H4 (cell line): ENCODE measurements around the gene CNTNAP5. TPM values are rescaled to one million over a fixed set of nuclear protein-coding genes. Genes with fewer than 3 reads are reported as not detected.
"Not testable (repeated sequence)": the region's sequence is repeated elsewhere in the genome, so short reads cannot be mapped to it uniquely, and the experiment has no call there.

Experiments used
- DNase-seq: peaks from one replicate; pipeline ENCODE4 v3.0.0-alpha.2; 2015; ENCODE audit warnings: low spot score
- total RNA-seq: library from RNA; depleted of rRNA; stranded (reverse); fragments of >200 nt; shearing (Covaris generic); gene quantifications from 2 replicates; pipeline ENCODE4 v1.2.3, GENCODE V29; 2014

The CNTNAP5 gene
- total RNA-seq, 1 experiment from 2014 or later, result not detected

GRCh38 chr2:124320051-124320688, 295.1 kb downstream of the CNTNAP5 start:
- DNase-seq, result no peak

GRCh38 chr2:124323321-124323720, 298.2 kb downstream of the CNTNAP5 start:
- peak; percentile 17 for DNase-seq

GRCh38 chr2:124325667-124326440, 300.8 kb downstream of the CNTNAP5 start:
- DNase-seq, result no peak

DNA sequence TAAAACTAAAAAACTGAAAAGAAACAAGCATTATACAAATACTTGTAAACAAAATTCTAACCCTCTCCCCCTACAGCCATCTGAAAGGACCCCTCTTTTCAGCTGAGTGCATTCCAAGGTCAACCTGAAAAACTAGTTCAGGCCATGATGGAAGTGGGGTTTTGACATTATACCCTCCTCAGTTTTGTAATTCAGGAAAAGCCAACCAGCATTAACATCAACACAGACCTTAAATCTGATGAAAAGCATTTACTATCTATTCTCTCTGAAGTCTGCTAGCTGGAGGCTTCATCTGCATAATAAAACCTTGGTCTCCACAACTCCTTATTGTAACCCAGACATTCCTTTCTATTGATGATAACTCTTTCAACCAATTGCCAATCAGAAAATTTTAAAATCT, 302.2 kb downstream of the CNTNAP5 start:
- no peak for DNase-seq

- no peak for DNase-seq
Measured at GRCh38 chr2:124328397-124328796, 303.3 kb downstream of the CNTNAP5 start.

- DNase-seq, result no peak
Measured at GRCh38 chr2:124333784-124334183, 308.7 kb downstream of the CNTNAP5 start.

GRCh38 chr2:124335058-124335457, 310.0 kb downstream of the CNTNAP5 start:
- DNase-seq, result no peak

- DNase-seq, result peak; percentile 14
Measured at GRCh38 chr2:124339709-124340108, 314.6 kb downstream of the CNTNAP5 start.

DNA sequence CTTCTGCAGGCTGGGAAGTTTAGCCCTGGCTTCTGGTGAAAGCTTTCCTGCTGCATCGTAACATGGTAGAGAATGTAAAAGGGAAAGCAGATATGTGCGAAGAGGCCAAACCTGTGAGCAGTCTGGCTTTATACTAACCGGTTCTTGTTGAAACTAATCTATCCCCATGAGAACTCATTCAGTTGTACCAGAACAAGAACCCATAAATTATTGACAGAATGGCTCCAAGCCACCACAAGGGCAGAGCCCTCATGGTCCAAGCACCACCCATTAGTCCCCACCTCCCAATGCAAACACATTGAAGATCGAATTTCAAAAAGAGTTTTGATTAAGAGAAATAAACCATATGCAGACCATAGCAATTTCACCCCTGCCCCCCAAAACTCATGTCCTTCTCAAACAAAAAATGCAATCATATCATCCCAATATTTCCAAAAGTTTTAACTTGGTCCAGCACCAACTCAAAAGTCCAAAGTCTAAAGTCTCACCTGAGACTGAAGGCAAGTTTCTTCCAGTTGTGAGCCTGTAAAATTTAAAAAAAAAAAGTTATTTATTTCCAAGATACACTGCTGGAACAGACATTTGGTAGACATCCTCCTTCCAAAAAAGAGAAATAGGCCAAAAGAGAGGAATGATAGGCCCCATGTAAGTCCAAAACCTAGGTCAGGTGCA, 318.9 kb downstream of the CNTNAP5 start:
- DNase-seq, result no peak

- DNase-seq, result no peak
Measured at GRCh38 chr2:124347209-124347608, 322.1 kb downstream of the CNTNAP5 start.

GRCh38 chr2:124353656-124354055, 328.6 kb downstream of the CNTNAP5 start:
- no peak for DNase-seq

DNA sequence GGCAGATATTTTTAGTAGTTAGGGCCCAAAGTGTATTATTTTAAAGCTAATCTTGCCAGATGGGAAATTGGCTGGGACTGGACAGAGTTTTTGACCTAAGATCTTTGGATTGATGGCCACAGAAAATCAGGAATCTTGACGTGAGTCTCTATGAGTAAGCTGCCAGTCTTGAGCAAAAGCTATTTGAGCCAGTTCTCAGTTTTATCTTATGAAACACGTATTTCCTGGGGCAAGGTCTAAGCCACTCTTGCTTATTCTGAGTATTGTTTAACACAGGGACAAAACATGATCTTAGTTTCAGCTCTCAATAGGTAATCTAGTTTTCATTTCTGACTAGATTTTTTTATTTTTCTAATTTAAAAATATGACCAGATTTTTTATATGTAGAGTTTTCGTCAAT, 329.4 kb downstream of the CNTNAP5 start:
- DNase-seq, result no peak

- DNase-seq, result not testable (repeated sequence)
Measured at GRCh38 chr2:124361966-124362365, 336.9 kb downstream of the CNTNAP5 start.

DNA sequence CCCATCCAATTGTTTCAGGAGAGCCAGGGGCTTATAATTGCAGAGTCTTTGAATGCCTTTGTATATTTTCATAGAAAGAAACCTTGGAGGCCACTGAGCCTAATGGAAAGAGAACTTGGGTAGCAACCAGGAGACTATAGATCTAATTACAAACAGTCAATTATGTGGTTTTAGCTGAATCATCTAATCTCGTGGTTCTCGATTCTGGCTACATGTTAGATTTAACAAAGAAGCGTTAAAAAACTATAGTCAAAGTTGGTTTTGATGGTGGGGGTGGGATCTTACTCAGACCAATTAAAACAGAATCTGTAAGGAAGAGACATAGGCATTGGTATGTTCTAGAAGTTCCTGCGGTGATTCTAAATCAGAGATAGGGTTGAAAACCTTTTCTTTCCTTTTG, 344.1 kb downstream of the CNTNAP5 start:
- no peak for DNase-seq

DNA sequence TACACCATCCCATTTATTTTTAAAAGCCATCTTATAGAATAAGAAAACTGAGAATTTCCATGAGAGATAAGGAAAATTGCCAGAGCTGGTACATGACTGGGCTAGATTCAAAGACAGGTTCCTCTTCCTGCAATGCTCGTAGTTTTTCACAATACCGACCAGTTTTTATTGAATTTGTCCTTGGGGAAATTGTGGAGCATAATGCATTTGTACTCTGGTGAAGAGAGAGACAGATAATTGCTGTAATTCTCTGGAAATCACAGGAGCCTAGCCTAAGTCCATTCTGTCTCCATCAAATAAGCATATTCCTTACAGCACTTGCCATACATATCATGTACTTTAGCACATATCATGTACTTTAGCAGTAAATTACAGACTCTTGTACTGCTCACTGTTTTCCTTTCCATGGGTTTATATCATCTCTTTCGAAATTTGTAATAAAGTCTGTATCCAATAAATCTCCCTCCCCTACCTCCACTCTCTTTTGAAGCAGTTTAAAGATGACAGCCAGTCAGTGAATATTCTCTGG, 355.2 kb downstream of the CNTNAP5 start:
- no peak for DNase-seq

- DNase-seq, result no peak
Measured at GRCh38 chr2:124382067-124382618, 357.1 kb downstream of the CNTNAP5 start.

- DNase-seq, result no peak
Measured at GRCh38 chr2:124395961-124396360, 370.9 kb downstream of the CNTNAP5 start.

DNA sequence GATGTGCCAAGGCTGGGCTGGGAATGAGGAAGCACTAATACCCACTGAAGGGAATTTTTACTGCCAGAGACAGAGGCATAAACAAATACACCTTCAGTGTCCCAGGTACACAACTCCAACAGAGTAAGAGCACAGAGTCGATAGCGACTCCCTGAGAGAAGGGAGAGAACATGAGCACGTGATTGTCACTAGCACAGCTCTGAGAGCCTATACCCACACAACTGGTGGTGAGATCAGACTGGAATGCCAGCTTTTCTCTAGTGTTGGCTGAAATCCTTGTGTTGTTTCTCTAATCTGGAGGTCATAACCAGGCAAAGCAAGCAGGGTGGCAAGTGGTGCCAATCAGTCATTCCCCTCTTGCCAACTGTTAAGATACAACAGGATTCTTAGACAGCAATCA, 377.2 kb downstream of the CNTNAP5 start:
- DNase-seq, result no peak

DNA sequence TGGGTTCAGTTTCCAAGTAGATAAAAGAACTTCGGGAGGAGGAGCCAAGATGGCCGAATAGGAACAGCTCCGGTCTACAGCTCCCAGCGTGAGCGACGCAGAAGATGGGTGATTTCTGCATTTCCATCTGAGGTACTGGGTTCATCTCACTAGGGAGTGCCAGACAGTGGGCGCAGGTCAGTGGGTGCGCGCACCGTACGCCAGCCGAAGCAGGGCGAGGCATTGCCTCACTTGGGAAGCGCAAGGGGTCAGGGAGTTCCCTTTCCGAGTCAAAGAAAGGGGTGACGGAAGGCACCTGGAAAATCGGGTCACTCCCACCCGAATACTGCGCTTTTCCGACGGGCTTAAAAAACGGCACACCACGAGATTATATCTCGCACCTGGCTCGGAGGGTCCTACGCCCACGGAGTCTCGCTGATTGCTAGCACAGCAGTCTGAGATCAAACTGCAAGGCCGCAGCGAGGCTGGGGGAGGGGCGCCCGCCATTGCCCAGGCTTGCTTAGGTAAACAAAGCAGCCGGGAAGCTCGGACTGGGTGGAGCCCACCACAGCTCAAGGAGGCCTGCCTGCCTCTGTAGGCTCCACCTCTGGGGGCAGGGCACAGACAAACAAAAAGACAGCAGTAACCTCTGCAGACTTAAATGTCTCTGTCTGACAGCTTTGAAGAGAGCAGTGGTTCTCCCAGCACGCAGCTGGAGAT, 382.9 kb downstream of the CNTNAP5 start:
- DNase-seq, result not testable (repeated sequence)

DNA sequence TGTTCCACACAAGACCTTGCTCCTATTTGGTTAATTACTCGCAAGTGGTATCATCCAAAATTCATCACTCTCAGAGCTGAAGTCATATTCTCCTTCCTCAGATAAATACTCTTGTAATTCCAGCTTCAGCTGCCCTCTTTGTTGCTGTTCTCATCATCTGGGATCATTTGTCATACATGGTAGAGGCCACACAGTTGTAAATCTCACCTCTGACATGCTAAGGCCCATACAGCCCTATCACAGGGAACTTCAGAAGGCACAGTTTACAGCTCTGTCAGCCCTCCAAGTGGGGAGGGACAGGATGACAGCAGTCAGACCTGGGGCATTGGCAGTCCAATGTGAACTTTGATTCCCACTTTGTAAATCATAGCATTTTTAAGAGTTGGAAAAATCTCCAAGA, 399.0 kb downstream of the CNTNAP5 start:
- DNase-seq, result no peak

DNA sequence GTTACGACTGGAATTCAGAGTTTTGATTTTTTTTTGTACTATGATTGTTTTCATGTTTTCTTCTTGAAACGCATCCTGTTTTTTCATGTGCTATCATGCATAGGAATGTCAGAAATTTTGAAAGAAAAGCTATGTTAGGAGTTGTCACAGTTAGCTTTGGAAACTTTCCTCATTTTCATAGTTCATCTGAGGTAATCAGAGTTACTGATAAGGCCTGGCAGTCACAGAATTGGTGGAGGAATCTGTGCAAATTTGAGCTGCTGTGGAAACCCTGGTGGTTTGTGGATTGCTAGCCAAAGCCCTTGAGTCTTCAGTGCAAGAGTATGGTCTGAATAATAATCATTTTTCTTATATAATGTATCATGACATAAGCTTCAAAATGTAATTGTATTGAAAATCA, 401.0 kb downstream of the CNTNAP5 start:
- no peak for DNase-seq

- DNase-seq, result no peak
Measured at GRCh38 chr2:124426625-124427024, 401.5 kb downstream of the CNTNAP5 start.
